ENCODE measurements around the gene UNC5C. TPM values are rescaled to one million over a fixed set of nuclear protein-coding genes. Genes with fewer than 3 reads are reported as not detected.

The UNC5C gene
- polyA plus RNA-seq, 1 donor (not counting 4 experiments of a cell fraction or from before 2014, with no cell fraction given), result not detected

- FAIRE-seq, result no peak
- TF ChIP-seq, protein P1, sequence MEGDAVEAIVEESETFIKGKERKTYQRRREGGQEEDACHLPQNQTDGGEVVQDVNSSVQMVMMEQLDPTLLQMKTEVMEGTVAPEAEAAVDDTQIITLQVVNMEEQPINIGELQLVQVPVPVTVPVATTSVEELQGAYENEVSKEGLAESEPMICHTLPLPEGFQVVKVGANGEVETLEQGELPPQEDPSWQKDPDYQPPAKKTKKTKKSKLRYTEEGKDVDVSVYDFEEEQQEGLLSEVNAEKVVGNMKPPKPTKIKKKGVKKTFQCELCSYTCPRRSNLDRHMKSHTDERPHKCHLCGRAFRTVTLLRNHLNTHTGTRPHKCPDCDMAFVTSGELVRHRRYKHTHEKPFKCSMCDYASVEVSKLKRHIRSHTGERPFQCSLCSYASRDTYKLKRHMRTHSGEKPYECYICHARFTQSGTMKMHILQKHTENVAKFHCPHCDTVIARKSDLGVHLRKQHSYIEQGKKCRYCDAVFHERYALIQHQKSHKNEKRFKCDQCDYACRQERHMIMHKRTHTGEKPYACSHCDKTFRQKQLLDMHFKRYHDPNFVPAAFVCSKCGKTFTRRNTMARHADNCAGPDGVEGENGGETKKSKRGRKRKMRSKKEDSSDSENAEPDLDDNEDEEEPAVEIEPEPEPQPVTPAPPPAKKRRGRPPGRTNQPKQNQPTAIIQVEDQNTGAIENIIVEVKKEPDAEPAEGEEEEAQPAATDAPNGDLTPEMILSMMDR (optimal IDR thresholded peaks at IDR 0.05 in 1 of 3, IDR thresholded peaks at IDR 0.05 in 1 of 3, conservative IDR thresholded peaks at IDR 0.05 in 1 of 3; ENCODE audit: extremely low read depth in 1 of 3, insufficient read depth in 2 of 3, low read length in 3 of 3), result no peak
- TF ChIP-seq EZH2 (IDR thresholded peaks at IDR 0.05; ENCODE audit: low read length), result no peak
These were observed 33.2 kb downstream of the UNC5C start for GRCh38 chr4:95515589-95515988.

GRCh38 chr4:95513022-95513421 is 35.8 kb downstream of the UNC5C start:
- H3K27ac ChIP-seq (ENCODE audit: control insufficient read depth, insufficient read depth, low read length), result no peak overlapping the region
- TF ChIP-seq, protein P1 (optimal IDR thresholded peaks at IDR 0.05 in 1 of 3, IDR thresholded peaks at IDR 0.05 in 1 of 3, conservative IDR thresholded peaks at IDR 0.05 in 1 of 3; ENCODE audit: extremely low read depth in 1 of 3, insufficient read depth in 2 of 3, low read length in 3 of 3), result no peak
- TF ChIP-seq EZH2 (IDR thresholded peaks at IDR 0.05; ENCODE audit: low read length), result no peak
- no peaks in the 10 kb centered on the region for H4K20me1 ChIP-seq (ENCODE audit: control insufficient read depth, extremely low read depth, insufficient read depth, low read length)
- no peaks in the 10 kb centered on the region for H3K27me3 ChIP-seq (ENCODE audit: control insufficient read depth, extremely low read depth, insufficient read depth, low read length)
- FAIRE-seq (no peak), DNase-seq (ENCODE audit: low read depth, low spot score) (no peak)
- H3K9me3 ChIP-seq (ENCODE audit: control insufficient read depth, low read depth, low read length), result no peaks in the 10 kb centered on the region
- dilution Hi-C loops (cut with MboI; ENCODE audit: extremely low pct_ligation_motif_present, low sequenced_read_pairs), result no loop called here
- no peaks in the 10 kb centered on the region for H3K79me2 ChIP-seq (ENCODE audit: control insufficient read depth, insufficient read depth, low read length)
- no peaks in the 10 kb centered on the region for H3K9me1 ChIP-seq (ENCODE audit: control insufficient read depth, extremely low read depth, insufficient read depth, low read length)
- H3K4me3 ChIP-seq (ENCODE audit: control insufficient read depth in 2 of 3, extremely low read depth in 1 of 3, insufficient read depth in 2 of 3, low read depth in 1 of 3, low read length in 3 of 3), result no peak overlapping the region
- no peak overlapping the region for H2AFZ ChIP-seq (ENCODE audit: control insufficient read depth, low read length)
- peaks cover 9% of the 10 kb centered on the region for H3K4me1 ChIP-seq (ENCODE audit: control insufficient read depth, extremely low read depth, insufficient read depth, low read length)
- H3K4me2 ChIP-seq (ENCODE audit: control insufficient read depth, extremely low read depth, insufficient read depth, low read depth, low read length), result no peak overlapping the region
- H3K9ac ChIP-seq (ENCODE audit: control insufficient read depth, extremely low read depth, insufficient read depth, low read length), result no peak overlapping the region
- no peaks in the 10 kb centered on the region for H3K36me3 ChIP-seq (ENCODE audit: control insufficient read depth in 2 of 2, extremely low read depth in 1 of 2, insufficient read depth in 2 of 2, low read length in 2 of 2)

More at GRCh38 chr4:95515589-95515988, 33.2 kb downstream of the UNC5C start:
- Histone ChIP-seq H3K9me1 (ENCODE audit: control insufficient read depth, extremely low read depth, insufficient read depth, low read length) (no peaks in the 10 kb centered on the region), H3K9ac (ENCODE audit: control insufficient read depth, extremely low read depth, insufficient read depth, low read length) (no peak overlapping the region), H3K9me3 (ENCODE audit: control insufficient read depth, low read depth, low read length) (no peaks in the 10 kb centered on the region), H2AFZ (ENCODE audit: control insufficient read depth, low read length) (no peak overlapping the region), H3K27me3 (ENCODE audit: control insufficient read depth, extremely low read depth, insufficient read depth, low read length) (no peaks in the 10 kb centered on the region), H3K4me1 (ENCODE audit: control insufficient read depth, extremely low read depth, insufficient read depth, low read length) (peaks cover 6% of the 10 kb centered on the region), H3K36me3 (ENCODE audit: control insufficient read depth in 2 of 2, extremely low read depth in 1 of 2, insufficient read depth in 2 of 2, low read length in 2 of 2) (no peaks in the 10 kb centered on the region), H3K4me2 (ENCODE audit: control insufficient read depth, extremely low read depth, insufficient read depth, low read depth, low read length) (no peak overlapping the region), H4K20me1 (ENCODE audit: control insufficient read depth, extremely low read depth, insufficient read depth, low read length) (no peaks in the 10 kb centered on the region), H3K4me3 (ENCODE audit: control insufficient read depth in 2 of 3, extremely low read depth in 1 of 3, insufficient read depth in 2 of 3, low read depth in 1 of 3, low read length in 3 of 3) (no peak overlapping the region), H3K79me2 (ENCODE audit: control insufficient read depth, insufficient read depth, low read length) (no peaks in the 10 kb centered on the region), H3K27ac (ENCODE audit: control insufficient read depth, insufficient read depth, low read length) (no peak overlapping the region)
- dilution Hi-C loops (cut with MboI; ENCODE audit: extremely low pct_ligation_motif_present, low sequenced_read_pairs), result no loop called here
- no peak for DNase-seq (ENCODE audit: low read depth, low spot score)

All from keratinocyte (primary cell).